MM.1S (cell line): ENCODE measurements around the gene NUP210.

Experiments
- DNase-seq: peaks from one replicate; pipeline ENCODE4 v3.0.0-alpha.2; 2015
- H2AFZ ChIP-seq: fragments of 300-600 bp; sonication (generic); 2 replicates; pipeline ENCODE4 v1.6.0; 2016; ENCODE audit warnings: antibody characterized with exemption, low read length
- H3F3A ChIP-seq: fragments of 300-600 bp; sonication (generic); 2 replicates; pipeline ENCODE4 v1.6.1; 2016; ENCODE audit warnings: mild to moderate bottlenecking, antibody characterized with exemption, low read length, moderate library complexity, mixed read lengths; ENCODE audit not compliant: insufficient read depth
- H3K27ac ChIP-seq: fragments of 300-600 bp; sonication (generic); 2 replicates; pipeline ENCODE4 v1.5.1; 2016; ENCODE audit warnings: mild to moderate bottlenecking, low read length
- H3K27me3 ChIP-seq: fragments of 300-600 bp; sonication (generic); replicated peaks from 2 replicates; pipeline ENCODE4 v1.6.0; 2016; ENCODE audit warnings: low read length; ENCODE audit not compliant: insufficient read depth
- H3K36me3 ChIP-seq: fragments of 300-600 bp; sonication (generic); replicated peaks from 2 replicates; pipeline ENCODE4 v1.6.1; 2016; ENCODE audit warnings: mild to moderate bottlenecking, low read length, mixed read lengths; ENCODE audit not compliant: insufficient read depth
- H3K4me1 ChIP-seq: fragments of 300-600 bp; sonication (generic); 2 replicates; pipeline ENCODE4 v1.6.1; 2016; ENCODE audit warnings: low read length, mixed read lengths
- H3K4me2 ChIP-seq: fragments of 300-600 bp; sonication (generic); 2 replicates; pipeline ENCODE4 v1.6.0; 2016; ENCODE audit warnings: low read depth, low read length
- H3K4me3 ChIP-seq: fragments of 300-600 bp; sonication (generic); 2 replicates; pipeline ENCODE4 v1.5.1; 2016; ENCODE audit warnings: low read length, mixed read lengths
- H3K79me2 ChIP-seq: fragments of 300-600 bp; sonication (generic); 2 replicates; pipeline ENCODE4 v1.6.1; 2016; ENCODE audit warnings: mixed run types, low read length, mixed read lengths
- H3K9ac ChIP-seq: fragments of 300-600 bp; sonication (generic); 2 replicates; pipeline ENCODE4 v1.6.1; 2016; ENCODE audit warnings: low read length, mixed read lengths
- H3K9me2 ChIP-seq: fragments of 300-600 bp; sonication (generic); replicated peaks from 2 replicates; pipeline ENCODE4 v1.6.1; 2016; ENCODE audit warnings: mild to moderate bottlenecking, low read length, mixed read lengths; ENCODE audit not compliant: insufficient read depth
- H3K9me3 ChIP-seq: fragments of 300-600 bp; sonication (generic); replicated peaks from 2 replicates; pipeline ENCODE4 v1.6.1; 2016; ENCODE audit warnings: mild to moderate bottlenecking, low read length, mixed read lengths; ENCODE audit not compliant: insufficient read depth
- H4K20me1 ChIP-seq: fragments of 300-600 bp; sonication (generic); 2 replicates; pipeline ENCODE4 v1.6.1; 2016; ENCODE audit warnings: mild to moderate bottlenecking, low read length, moderate library complexity, mixed read lengths; ENCODE audit not compliant: insufficient read depth
- EZH2 ChIP-seq: fragments of 300-600 bp; sonication (generic); optimal IDR thresholded peaks from 2 replicates; pipeline ENCODE3; 2017; ENCODE audit warnings: low read depth, mild to moderate bottlenecking, antibody characterized with exemption, low read length, mixed read lengths
- EZH2phosphoT487 ChIP-seq: fragments of 300-600 bp; sonication (generic); IDR thresholded peaks from 2 replicates; pipeline ENCODE4 v1.6.1; 2018; ENCODE audit warnings: antibody characterized with exemption, low read length
- TF ChIP-seq, protein P1 (sequence below): fragments of 300-600 bp; sonication (generic); IDR thresholded peaks from 2 replicates; pipeline ENCODE4 v1.5.1; 2016; ENCODE audit warnings: antibody characterized with exemption, low read length, mixed read lengths

NUP210 gene

GRCh38 chr3:13388816-13389215 lies 31.3 kb downstream of the NUP210 start:
- H3K27me3 ChIP-seq: no peaks in the 10 kb centered on the region
- H3K4me3 ChIP-seq: no peak overlapping the region
- no peak overlapping the region for H3K9ac ChIP-seq
- no peak overlapping the region for H2AFZ ChIP-seq
- H3K4me1 ChIP-seq: no peaks in the 10 kb centered on the region
- peaks cover 60% of the 10 kb centered on the region for H3K79me2 ChIP-seq
- H3K27ac ChIP-seq: no peak overlapping the region
- peaks cover 8% of the 10 kb centered on the region; the same call in 1 of the 2 replicates for H3K36me3 ChIP-seq
- TF ChIP-seq, protein P1, sequence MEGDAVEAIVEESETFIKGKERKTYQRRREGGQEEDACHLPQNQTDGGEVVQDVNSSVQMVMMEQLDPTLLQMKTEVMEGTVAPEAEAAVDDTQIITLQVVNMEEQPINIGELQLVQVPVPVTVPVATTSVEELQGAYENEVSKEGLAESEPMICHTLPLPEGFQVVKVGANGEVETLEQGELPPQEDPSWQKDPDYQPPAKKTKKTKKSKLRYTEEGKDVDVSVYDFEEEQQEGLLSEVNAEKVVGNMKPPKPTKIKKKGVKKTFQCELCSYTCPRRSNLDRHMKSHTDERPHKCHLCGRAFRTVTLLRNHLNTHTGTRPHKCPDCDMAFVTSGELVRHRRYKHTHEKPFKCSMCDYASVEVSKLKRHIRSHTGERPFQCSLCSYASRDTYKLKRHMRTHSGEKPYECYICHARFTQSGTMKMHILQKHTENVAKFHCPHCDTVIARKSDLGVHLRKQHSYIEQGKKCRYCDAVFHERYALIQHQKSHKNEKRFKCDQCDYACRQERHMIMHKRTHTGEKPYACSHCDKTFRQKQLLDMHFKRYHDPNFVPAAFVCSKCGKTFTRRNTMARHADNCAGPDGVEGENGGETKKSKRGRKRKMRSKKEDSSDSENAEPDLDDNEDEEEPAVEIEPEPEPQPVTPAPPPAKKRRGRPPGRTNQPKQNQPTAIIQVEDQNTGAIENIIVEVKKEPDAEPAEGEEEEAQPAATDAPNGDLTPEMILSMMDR: no peak
- TF ChIP-seq EZH2: no peak
- TF ChIP-seq EZH2phosphoT487: no peak
- DNase-seq: no peak
- no peaks in the 10 kb centered on the region for H3F3A ChIP-seq
- no peaks in the 10 kb centered on the region for H3K9me3 ChIP-seq
- no peak overlapping the region for H3K4me2 ChIP-seq
- H4K20me1 ChIP-seq: no peaks in the 10 kb centered on the region
- H3K9me2 ChIP-seq: no peaks in the 10 kb centered on the region

DNA sequence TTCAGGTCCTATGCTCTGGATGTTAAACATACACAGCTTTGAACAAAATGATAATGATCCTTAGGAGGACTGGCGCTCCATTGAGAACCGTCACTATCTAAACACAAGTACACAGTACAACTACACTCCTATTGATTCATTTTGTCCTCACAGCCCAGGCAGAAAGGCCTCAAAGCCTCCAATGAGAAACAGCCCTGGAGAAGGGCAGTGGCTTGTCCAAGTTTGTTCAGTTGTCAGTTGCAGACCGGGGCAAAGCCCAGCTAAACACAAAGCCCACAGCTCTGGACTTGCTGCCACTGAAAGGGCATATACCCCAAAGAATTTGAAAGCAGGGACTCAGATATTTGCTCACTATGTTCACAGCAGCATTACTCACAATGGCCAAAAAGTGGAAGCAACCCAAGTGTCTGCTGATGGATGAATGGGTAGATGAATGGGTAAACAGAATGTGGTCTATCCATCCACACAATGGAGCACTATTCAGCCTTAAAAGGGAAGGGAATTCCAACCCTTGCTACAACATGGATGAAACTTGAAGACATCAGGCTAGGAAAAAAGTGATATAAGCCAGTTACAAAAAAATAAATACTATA lies 34.7 kb downstream of the NUP210 start:
- no peak overlapping the region for H3K27ac ChIP-seq
- no peaks in the 10 kb centered on the region for H3K9me2 ChIP-seq
- H3K9ac ChIP-seq: no peak overlapping the region
- no peaks in the 10 kb centered on the region for H4K20me1 ChIP-seq
- peaks cover 10% of the 10 kb centered on the region for H3K36me3 ChIP-seq
- H3K27me3 ChIP-seq: no peaks in the 10 kb centered on the region
- no peak overlapping the region for H2AFZ ChIP-seq
- H3K4me3 ChIP-seq: no peak overlapping the region
- no peaks in the 10 kb centered on the region for H3K9me3 ChIP-seq
- H3K79me2 ChIP-seq: peaks cover 34% of the 10 kb centered on the region
- no peaks in the 10 kb centered on the region for H3K4me1 ChIP-seq
- no peak overlapping the region for H3K4me2 ChIP-seq
- no peaks in the 10 kb centered on the region for H3F3A ChIP-seq
- no peak for DNase-seq
- no peak for TF ChIP-seq EZH2
- TF ChIP-seq, protein P1: no peak
- no peak for TF ChIP-seq EZH2phosphoT487

DNA sequence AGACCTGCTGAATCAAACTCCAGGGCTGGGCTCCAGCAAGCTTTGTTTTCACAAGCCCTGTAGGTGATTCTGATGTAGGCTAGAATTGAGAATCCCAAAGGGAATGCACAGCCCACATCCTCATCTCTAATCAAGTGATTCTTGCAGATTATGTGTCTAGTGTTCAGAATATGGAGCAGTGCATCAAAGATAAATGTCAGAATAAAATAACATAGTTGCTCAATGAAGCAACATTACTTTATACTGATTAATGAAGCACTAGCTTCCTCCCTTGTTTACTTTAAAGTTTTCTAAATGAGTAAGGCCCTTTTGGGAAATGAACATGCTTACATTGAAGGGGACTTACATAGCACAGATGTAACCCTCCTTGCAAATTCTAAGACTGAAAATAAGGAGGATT lies 39.2 kb downstream of the NUP210 start:
- Histone ChIP-seq H3K4me1 (no peaks in the 10 kb centered on the region), H2AFZ (no peak overlapping the region), H3K4me3 (no peak overlapping the region), H3K79me2 (peaks cover 23% of the 10 kb centered on the region), H3K9me3 (no peaks in the 10 kb centered on the region), H3F3A (no peaks in the 10 kb centered on the region), H4K20me1 (no peaks in the 10 kb centered on the region), H3K27ac (no peak overlapping the region), H3K36me3 (peaks cover 13% of the 10 kb centered on the region), H3K9me2 (no peaks in the 10 kb centered on the region), H3K9ac (no peak overlapping the region), H3K27me3 (no peaks in the 10 kb centered on the region), H3K4me2 (no peak overlapping the region)
- TF ChIP-seq EZH2 (no peak), EZH2phosphoT487 (no peak)
- TF ChIP-seq, protein P1: no peak
- no peak for DNase-seq
